Retinal pigment epithelial cell (primary cell): ENCODE measurements around the gene DEPDC1B.

ENCODE experiments used
- DNase-seq: peaks from one replicate; pipeline ENCODE4 v3.0.0-alpha.2; 2010; ENCODE audit warnings: low read depth
- H3K4me3 ChIP-seq: 2 replicates; pipeline ENCODE4 v1.5.1; 2011; ENCODE audit warnings: mild to moderate bottlenecking, low read length, control low read depth, moderate library complexity
- TF ChIP-seq, protein P1 (sequence below): conservative IDR thresholded peaks from 2 replicates; pipeline ENCODE4 v1.5.1; 2011; ENCODE audit warnings: low read depth, low read length, control low read depth, inconsistent platforms

Gene DEPDC1B

DNA sequence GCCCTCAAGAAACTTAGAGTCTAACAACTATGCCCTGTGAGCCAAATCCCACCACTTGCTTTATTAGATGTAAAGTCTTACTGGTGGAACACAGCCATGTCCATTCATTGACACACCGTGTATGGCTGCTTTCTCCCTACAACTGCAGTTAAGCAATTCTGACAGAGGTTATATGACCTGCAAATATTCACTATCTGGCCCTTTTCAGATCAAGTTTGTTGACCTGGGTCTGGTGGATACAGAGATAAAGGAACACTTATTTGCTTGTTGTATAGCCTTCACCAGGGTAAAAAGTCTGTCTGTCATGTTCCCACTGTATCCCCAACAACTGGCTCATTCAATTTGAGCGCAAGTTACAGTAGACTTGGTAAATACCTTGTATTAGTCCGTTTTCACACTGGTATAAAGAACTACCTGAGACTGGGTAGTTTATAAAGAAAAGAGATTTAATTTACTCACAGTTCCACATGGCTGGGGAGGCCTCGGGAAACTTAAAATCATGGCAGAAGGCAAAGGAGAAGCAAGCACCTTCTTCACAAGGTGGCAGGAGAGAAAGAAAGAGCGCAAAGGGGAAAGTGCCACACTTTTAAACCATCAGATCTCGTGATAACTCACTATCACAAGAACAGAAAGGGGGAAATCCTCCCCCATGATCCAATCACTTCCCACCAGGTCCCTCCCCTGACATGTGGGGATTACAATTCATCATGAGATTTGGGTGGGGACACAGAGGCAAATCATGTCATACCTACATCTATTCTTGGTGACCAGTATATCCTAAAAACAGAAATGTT lies 27.9 kb downstream of the DEPDC1B start:
- DNase-seq, result no peak
- TF ChIP-seq, protein P1, sequence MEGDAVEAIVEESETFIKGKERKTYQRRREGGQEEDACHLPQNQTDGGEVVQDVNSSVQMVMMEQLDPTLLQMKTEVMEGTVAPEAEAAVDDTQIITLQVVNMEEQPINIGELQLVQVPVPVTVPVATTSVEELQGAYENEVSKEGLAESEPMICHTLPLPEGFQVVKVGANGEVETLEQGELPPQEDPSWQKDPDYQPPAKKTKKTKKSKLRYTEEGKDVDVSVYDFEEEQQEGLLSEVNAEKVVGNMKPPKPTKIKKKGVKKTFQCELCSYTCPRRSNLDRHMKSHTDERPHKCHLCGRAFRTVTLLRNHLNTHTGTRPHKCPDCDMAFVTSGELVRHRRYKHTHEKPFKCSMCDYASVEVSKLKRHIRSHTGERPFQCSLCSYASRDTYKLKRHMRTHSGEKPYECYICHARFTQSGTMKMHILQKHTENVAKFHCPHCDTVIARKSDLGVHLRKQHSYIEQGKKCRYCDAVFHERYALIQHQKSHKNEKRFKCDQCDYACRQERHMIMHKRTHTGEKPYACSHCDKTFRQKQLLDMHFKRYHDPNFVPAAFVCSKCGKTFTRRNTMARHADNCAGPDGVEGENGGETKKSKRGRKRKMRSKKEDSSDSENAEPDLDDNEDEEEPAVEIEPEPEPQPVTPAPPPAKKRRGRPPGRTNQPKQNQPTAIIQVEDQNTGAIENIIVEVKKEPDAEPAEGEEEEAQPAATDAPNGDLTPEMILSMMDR, result no peak
- no peak overlapping the region for H3K4me3 ChIP-seq

DNA sequence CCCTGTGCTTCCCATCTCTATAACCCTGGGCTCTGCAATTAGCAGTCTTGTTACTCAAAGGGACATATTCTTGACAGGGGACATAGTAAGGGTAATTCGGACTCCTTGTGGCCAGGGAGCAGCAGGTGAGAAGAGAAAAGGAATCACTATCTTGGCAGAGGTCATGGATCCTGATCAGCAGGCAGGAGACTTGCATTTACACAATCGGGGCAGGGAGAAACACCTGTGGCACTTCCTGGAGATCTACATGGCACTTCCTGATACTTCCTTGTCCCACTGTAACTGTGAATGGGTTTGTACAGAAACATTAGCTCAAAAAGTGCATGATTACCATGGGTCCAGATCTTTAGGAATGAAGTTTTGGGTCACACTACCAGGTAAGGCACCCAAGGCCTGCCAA lies 29.2 kb downstream of the DEPDC1B start:
- DNase-seq, result no peak
- no peak overlapping the region for H3K4me3 ChIP-seq
- TF ChIP-seq, protein P1, result no peak

DNA sequence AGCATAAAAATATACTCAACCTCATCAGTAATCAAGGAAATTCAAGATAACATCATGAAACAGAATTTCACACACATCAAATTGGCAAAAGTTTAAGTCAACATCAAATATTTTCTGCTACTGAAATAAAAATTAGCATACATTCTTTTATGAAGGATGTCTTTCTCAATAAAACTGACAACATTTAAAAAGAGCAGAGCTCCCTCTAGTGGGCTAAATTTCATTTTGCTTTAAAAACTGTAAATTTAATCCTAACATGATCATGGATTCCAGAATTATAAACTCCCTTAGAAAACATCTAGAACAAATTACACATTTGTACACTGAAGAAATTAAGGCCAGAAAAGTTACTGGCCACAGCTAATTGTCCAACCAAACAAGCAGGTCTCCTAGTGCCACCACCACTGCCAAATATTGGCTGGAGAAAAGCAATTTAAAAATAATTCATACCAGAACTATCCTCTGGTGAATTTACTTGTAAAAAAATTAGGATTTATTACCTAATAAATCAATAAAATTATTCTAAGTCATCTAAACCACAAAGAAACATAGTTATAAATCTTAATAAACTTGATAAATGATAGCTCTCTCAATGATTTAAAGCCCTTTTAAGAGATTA lies 31.2 kb downstream of the DEPDC1B start:
- no peak overlapping the region for H3K4me3 ChIP-seq
- TF ChIP-seq, protein P1, result peak; percentile 53
- no peak for DNase-seq

DNA sequence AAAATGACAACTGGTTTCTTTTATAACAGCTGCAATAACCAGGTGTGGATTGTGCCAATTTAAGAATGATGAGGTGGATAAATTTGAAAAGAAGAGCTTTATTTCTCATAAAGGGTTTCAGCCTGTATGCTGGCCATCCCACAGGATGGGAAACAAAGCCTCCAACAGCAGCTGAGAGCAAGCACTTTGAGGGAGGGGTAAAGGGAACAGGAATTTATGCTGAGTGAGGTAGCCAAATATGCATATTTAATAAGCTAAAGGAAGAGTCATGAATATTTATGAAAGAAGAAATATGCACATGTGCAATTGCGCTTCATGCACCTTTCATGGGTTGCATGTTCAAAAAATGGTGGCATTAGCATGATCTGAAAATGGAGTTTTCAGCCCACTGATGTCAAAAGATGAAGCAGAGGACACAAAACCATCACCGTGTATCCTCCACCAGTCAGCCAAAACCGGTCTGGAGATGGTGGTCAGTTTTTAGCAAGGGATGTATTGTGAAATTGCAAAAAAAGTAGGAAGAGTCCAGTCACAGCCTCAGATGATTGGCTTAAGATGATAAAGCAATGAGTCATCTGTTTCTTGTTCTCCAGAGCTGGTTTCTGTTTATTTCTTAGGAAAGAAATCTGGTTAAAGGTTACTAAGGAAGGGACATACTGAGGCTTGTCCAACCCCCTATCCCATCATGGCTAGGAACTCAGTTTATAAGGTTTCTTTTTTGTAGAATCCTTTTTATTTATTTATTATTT lies 47.9 kb downstream of the DEPDC1B start:
- H3K4me3 ChIP-seq, result no peak overlapping the region
- DNase-seq, result no peak
- TF ChIP-seq, protein P1, result no peak

DNA sequence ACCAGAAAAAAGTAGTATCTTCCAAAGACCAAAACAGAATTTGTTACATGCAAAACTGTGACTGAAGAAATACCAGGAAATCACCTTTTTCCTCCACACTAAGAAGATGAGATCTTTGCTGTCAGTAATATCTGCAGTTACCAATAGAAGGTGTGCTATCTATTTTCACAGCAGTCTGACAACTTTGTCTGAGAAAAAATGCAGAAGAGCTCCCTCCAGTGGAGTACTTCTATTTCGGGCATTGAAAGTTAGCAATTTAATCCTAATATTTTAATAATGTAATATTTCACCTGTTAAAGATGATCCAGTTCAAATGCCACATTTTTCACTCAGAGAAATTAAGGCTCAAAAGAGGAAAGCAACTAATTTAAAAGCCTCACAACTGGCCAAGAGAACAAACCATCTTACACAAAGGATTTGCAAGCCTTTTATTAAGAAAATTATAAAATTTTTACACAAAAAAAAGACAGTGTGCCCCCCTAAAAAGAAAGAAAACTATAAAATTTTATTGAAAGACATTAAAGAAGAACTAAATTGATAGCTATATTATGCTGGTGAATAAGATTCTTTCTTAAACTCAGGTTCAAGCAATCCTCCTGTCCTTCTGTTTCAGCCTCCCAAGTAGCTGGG lies 50.6 kb downstream of the DEPDC1B start:
- DNase-seq, result no peak
- no peak overlapping the region for H3K4me3 ChIP-seq
- TF ChIP-seq, protein P1, result peak; percentile 77

DNA sequence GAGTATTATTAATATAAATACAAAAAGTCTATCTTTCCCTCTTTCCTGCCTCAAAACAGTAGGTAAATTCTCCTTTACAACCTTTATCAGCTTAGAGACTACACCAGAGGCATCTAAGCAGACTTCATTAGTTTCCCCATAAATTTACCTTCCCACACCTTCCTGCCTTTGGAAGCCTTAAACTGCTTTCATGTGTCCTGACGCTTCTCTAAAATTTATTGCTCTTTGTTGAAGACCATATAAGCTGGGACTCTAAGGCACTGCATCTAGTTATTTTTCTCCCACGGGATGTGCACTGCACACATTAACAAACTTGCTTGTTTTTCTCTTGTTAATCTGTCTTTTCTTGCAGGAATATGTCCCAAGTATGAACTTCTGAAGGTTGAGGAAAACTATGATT lies 51.8 kb downstream of the DEPDC1B start:
- TF ChIP-seq, protein P1, result no peak
- no peak for DNase-seq
- H3K4me3 ChIP-seq, result no peak overlapping the region
